Activated CD8-positive, alpha-beta memory T cell treated with anti-CD3 and anti-CD28 coated beads for 36 hours (primary cell): Measurements from ENCODE around the gene ITPR1. TPM values are rescaled to one million over a fixed set of nuclear protein-coding genes. Genes with fewer than 3 reads are reported as not detected.

Experiments
- CTCF ChIA-PET: fragments of 350-600 bp; sonication (Branson Sonifier 250); formaldehyde crosslinking; loops from one replicate; lab custom pipeline; 2021; ENCODE audit warnings: antibody characterized with exemption; lab: Charles Lee
- POLR2A ChIA-PET: fragments of 350-600 bp; sonication (Branson Sonifier 250); formaldehyde crosslinking; loops from one replicate; lab custom pipeline; 2021; ENCODE audit warnings: antibody characterized with exemption; lab: Charles Lee
- total RNA-seq, 2 experiments: library from RNA; stranded (reverse); gene quantifications; one replicate each; pipeline ENCODE4 v1.2.3, GENCODE V29; 2021

The ITPR1 gene
- total RNA-seq, 2 experiments from 2014 or later = 83.2 to 85.1 TPM

DNA sequence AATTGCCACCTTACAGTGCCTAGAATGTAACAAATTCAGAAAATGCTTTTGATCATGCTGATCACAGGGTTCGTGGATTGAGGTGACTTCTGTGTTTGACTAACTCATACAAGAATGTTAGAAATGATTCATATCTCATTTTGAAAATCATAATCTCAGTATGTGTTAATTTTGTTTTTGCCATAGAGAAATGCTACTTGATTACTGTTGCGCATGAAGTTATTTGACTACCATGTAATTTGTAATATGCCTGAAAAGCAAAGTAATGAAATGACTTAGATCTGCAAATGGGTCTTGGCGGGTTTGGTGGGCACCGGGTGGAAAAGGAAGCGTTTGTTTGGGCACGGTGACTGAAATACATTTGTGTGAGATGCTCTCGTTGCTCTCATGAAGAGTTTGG is 312.5 kb downstream of the ITPR1 start:
- POLR2A ChIA-PET = interaction anchor here (1.3 to 1.5 kb wide), 2 partner anchors 29 to 45 kb away, joined by 3 to 4 read pairs; no protein-coding TSS in a partner anchor

DNA sequence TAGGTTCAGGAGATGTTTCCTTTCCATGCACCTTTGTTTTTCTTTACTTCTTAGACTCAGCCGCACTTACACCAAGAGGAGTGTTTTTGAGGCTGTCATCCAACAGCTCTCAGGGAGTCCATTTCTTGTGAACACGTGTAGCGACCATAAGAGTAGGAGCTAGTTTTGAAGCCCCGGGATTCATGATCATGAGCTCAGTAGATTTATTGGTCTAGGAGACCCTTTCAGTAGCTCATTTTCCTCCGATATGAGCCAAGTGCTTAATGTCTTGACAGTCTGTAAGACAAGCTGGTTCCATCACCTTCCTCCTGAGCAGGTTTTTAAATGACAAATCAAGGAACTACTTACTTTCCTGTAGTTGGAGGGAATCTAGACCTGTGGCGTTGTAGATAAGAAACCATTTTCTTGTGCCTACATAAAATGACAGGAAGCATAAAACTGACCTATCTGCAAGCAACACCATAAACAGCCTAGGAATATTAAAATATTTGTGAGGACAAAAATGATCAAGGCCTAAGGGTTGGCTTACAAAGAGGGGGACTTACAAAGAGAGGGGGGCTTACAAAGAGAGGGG is 313.5 kb downstream of the ITPR1 start:
- POLR2A ChIA-PET = interaction anchor here (0.6 to 0.9 kb wide), 3 partner anchors 14 to 176 kb away, joined by 3 to 5 read pairs (median 3); no protein-coding TSS in a partner anchor
- CTCF ChIA-PET = interaction anchor here (1.3 kb wide), 1 partner anchor 174 kb away, joined by 5 read pairs; no protein-coding TSS in a partner anchor

More for the DNA sequence above, 312.5 kb downstream of the ITPR1 start:
- CTCF ChIA-PET = interaction anchor here (1.3 kb wide), 1 partner anchor 175 kb away, joined by 5 read pairs; no protein-coding TSS in a partner anchor

GRCh38 chr3:4807381-4808280 is 314.5 kb downstream of the ITPR1 start:
- POLR2A ChIA-PET = interaction anchor here (0.9 kb wide), 2 partner anchors 13 to 175 kb away, joined by 3 to 5 read pairs; no protein-coding TSS in a partner anchor
- CTCF ChIA-PET = no interaction called here

DNA sequence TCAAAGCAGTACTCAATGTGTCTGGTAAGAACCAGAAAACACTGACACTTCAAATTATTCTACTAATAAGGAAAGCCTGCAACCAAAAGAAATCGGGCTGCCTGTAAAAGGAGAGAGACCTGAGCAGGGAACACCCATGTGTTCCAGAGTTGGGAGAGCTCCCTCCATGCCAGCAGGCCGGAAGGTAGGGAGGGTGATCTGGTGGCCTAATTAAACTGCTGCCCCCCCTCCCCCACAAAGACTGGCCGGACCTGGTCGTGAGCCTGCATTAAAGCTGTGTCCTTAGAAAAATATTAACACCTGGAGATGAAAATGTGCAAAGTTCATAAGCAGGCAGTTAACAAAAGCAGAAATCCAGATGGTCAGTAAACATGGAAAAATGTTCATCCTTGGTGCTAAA is 315.5 kb downstream of the ITPR1 start:
- ChIA-PET CTCF (no interaction called here), POLR2A (no interaction called here)

GRCh38 chr3:4809922-4810321 is 316.8 kb downstream of the ITPR1 start:
- ChIA-PET CTCF (no interaction called here), POLR2A (no interaction called here)

DNA sequence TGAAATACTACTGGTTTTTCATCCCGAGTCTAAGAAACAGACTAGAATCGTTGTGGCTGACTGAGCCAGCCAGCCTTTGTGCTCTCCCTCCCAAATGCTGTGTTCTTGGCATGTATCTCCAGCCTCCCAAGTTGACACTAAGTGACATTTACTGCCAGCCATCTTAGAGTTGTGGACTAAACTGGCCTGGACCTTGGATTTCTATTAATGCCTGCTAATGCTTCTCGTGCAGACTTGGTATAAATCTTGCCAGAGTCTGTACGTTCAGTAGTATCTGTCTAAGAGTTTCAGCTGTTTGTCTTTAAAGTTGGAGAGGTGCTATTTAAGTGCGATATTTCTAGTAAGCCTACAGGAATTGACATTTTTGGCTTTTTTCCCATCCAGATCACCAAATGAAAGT is 319.4 kb downstream of the ITPR1 start:
- ChIA-PET POLR2A (no interaction called here), CTCF (interaction anchor here (0.5 kb wide), 1 partner anchor 241 kb away, joined by 3 read pairs; no protein-coding TSS in a partner anchor)

GRCh38 chr3:4813909-4814304 is 320.8 kb downstream of the ITPR1 start:
- ChIA-PET CTCF (no interaction called here), POLR2A (no interaction called here)

GRCh38 chr3:4814305-4814903 is 321.3 kb downstream of the ITPR1 start:
- POLR2A ChIA-PET = no interaction called here
- CTCF ChIA-PET = no interaction called here

DNA sequence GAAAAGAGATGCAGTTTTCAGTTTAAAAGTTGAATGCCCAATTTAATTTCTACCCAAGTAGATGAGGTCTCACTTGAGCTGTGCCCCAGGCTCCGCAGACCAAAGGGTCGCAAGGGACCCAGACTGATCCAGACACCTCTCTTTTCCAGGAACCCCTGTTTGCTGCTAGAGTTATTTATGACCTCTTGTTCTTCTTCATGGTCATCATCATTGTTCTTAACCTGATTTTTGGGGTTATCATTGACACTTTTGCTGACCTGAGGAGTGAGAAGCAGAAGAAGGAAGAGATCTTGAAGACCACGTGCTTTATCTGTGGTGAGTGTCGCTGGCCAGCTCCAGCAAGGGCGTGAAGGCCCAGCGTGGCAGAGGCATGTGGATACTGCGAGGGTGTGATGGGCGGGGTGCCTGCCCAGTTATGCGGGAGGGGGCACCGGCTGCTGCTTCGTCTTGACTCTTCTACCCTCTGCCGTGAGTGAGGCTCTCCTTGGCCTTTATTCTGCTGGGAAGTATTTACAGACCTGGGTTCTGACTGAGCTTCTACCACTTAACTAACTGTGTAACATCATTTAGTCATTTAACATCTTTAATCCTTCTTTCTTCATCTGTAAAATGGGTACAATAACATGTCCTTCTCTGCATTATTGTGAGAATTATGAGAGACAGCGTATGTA is 321.9 kb downstream of the ITPR1 start:
- POLR2A ChIA-PET = no interaction called here
- CTCF ChIA-PET = no interaction called here

GRCh38 chr3:4816306-4816705 is 323.2 kb downstream of the ITPR1 start:
- CTCF ChIA-PET = interaction anchor here (1.6 kb wide), 1 partner anchor 160 kb away, joined by 4 read pairs; no protein-coding TSS in a partner anchor
- POLR2A ChIA-PET = no interaction called here

- POLR2A ChIA-PET = no interaction called here
- CTCF ChIA-PET = interaction anchor here (1.6 kb wide), 1 partner anchor 159 kb away, joined by 4 read pairs; no protein-coding TSS in a partner anchor
Observed at GRCh38 chr3:4816718-4817117, 323.6 kb downstream of the ITPR1 start.

DNA sequence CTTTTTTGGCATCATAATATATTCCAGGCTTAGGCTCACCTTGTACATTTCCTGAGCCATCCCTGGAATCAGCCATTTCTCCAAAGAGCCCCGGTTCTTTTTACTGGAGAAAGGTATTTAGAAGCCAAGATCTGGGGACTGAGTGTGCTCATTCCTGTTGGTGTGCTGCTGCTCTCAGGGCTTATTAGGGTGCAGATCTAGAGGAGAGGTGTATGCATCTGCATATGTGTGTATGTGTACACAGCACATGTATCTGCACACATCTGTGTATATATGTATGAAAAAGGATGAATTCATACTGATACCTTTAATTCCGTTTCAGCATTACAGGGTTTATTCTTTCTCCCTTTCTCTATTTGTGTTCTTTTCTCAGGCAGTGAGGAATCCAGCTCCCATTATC is 324.0 kb downstream of the ITPR1 start:
- CTCF ChIA-PET = interaction anchor here (1.6 kb wide), 1 partner anchor 159 kb away, joined by 4 read pairs; no protein-coding TSS in a partner anchor

DNA sequence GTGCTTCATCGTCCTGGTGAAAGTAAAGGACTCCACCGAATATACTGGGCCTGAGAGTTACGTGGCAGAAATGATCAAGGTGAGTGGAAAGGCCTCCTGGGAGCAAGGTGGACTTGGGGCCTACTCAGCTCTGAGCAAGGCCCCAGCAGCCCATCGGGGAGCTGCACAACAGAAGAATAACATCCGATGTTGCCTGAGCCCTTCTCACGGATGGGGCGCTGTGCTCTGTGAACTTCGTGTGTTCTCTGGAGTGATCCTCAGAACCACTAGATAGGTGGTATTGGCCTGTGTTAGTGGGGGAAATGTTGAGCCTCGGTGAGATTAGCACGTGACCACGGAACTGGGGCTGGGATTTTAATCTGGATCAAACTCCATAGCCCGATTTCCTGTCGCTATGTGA is 325.0 kb downstream of the ITPR1 start:
- CTCF ChIA-PET = interaction anchor here (1.6 kb wide), 1 partner anchor 158 kb away, joined by 4 read pairs; no protein-coding TSS in a partner anchor
- POLR2A ChIA-PET = no interaction called here

More for the DNA sequence above, 324.0 kb downstream of the ITPR1 start:
- POLR2A ChIA-PET = interaction anchor here (0.6 kb wide), 1 partner anchor 22 kb away, joined by 3 read pairs; no protein-coding TSS in a partner anchor

DNA sequence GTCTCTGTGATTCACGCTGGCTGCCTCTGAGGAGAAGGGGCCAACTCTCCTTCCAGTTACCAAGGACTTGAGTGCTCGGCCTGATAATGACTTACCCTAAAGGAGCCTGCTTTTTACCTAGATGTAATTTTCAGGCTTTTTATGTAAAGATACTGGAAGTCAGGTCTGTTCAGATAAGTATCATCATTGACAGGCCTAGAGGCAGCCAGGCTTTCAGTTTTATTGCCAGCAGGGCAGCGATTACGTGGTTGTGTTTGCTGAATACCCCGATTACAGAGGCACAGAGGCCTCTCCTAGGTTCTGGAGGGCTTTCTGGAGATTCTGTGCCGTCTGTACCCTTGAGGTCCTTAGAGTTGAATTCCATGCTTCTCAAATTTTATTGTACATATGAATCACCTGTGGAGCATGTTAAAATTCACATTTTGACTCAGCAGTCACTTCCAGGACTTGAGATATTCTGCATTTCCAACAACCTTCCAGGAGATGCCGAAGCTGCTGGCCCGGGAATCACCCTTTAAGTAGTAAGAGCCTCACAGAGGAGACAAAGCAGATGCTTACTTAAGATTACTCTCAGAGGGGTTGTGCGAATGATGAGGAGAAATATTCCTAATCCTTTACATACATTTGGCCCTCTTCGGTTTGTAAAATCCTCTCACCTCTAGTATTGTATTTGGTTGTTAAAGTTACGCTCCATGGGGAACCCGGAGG is 326.0 kb downstream of the ITPR1 start:
- ChIA-PET POLR2A (no interaction called here), CTCF (no interaction called here)

- CTCF ChIA-PET = no interaction called here
- POLR2A ChIA-PET = no interaction called here
Observed at GRCh38 chr3:4819746-4820145, 326.6 kb downstream of the ITPR1 start.

DNA sequence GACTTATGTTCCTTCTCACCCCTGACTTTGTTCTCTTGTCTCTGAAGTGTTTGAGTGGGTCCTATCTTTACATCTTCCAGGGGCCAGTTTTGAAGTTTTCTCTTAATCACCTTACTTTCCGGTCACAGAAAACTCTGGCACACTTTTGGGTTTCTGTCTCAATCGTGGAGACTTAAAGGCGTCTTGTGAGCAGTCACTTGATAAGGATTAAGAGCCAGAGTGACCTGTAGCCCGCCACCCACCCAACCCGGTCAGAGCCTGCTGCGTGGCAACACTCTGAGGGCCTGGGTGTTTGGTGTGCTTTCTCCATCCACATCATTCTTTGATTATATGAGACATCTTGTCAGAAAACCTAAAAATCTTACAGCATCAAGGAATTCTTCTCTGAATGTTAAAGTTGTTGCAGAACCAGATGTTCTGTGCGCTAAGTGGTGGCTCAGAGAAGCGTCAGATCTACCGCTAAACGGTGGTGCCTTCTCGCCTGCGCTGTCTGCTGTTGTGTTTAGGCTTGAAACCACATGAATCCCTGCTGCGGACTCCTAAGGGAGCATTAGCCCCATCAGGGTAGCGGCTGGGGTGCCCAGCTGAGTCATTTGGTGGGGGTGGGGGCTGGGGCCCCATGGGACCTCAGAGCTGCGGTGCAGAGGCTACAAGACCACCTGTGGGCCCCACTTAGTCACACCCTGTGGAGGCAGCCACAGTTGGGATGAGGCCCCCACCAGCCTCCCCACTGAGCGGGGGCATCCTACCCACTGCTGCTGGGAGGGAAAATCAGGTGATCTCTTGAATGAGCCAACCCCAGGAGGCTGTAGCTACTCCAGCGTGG is 327.4 kb downstream of the ITPR1 start:
- ChIA-PET POLR2A (interaction anchor here (0.6 to 2.4 kb wide), 10 partner anchors 13 to 202 kb away, joined by 3 to 26 read pairs (median 5); partner anchors contain the start of gene BHLHE40), CTCF (interaction anchor here (1.2 to 2.3 kb wide), 3 partner anchors 13 to 156 kb away, joined by 5 to 16 read pairs (median 6); no protein-coding TSS in a partner anchor)

- ChIA-PET POLR2A (interaction anchor here (0.6 to 2.4 kb wide), 12 partner anchors 13 to 301 kb away, joined by 3 to 26 read pairs (median 4); partner anchors contain the start of gene BHLHE40), CTCF (interaction anchor here (0.6 to 2.3 kb wide), 13 partner anchors 9 to 159 kb away, joined by 3 to 16 read pairs (median 4); partner anchors contain the start of gene BHLHE40)
Observed at GRCh38 chr3:4821338-4821737, 328.2 kb downstream of the ITPR1 start.
